ENCODE measurements around the gene MYL1.
A peak's percentile ranks its signal among the peaks of the same experiment; 100 is the strongest.

Gene MYL1

GRCh38 chr2:210363261-210363660 lies 48.3 kb upstream of the MYL1 start (continued):
- TF ChIP-seq CREB5 (CRISPR knock-in tag; IDR thresholded peaks at IDR 0.05; ENCODE audit: low read depth) (no peak), ZNF565 (CRISPR knock-in tag; conservative IDR thresholded peaks at IDR 0.05; ENCODE audit: low read depth) (no peak)

GRCh38 chr2:210360412-210360811 lies 45.4 kb upstream of the MYL1 start:
- TF ChIP-seq TCF4 (CRISPR knock-in tag; IDR thresholded peaks at IDR 0.05; ENCODE audit: borderline replicate concordance) (no peak), ZC3H10 (CRISPR knock-in tag; IDR thresholded peaks at IDR 0.05) (no peak), ZFP3 (CRISPR knock-in tag; IDR thresholded peaks at IDR 0.05) (no peak)
- ATAC-seq, result no peak

GRCh38 chr2:210356944-210357343 lies 42.0 kb upstream of the MYL1 start:
- no peak for ATAC-seq
- TF ChIP-seq ZFP30 (CRISPR knock-in tag; IDR thresholded peaks at IDR 0.05), result no peak
- no peak for TF ChIP-seq POU6F1 (CRISPR knock-in tag; IDR thresholded peaks at IDR 0.05; ENCODE audit: borderline replicate concordance, low read depth)
- TF ChIP-seq ESRRG (CRISPR knock-in tag; IDR thresholded peaks at IDR 0.05), result no peak
- TF ChIP-seq CSRNP3 (CRISPR knock-in tag; IDR thresholded peaks at IDR 0.05), result no peak
- no peak for TF ChIP-seq TSHZ2 (CRISPR knock-in tag; IDR thresholded peaks at IDR 0.05)
- no peak for TF ChIP-seq ZNF70 (CRISPR knock-in tag; IDR thresholded peaks at IDR 0.05)
- no peak for TF ChIP-seq OSR1 (CRISPR knock-in tag; IDR thresholded peaks at IDR 0.05)
- no peak for TF ChIP-seq ZFP3 (CRISPR knock-in tag; IDR thresholded peaks at IDR 0.05)
- no peak for TF ChIP-seq BACH2 (CRISPR knock-in tag; IDR thresholded peaks at IDR 0.05; ENCODE audit: borderline replicate concordance)

- TF ChIP-seq POU6F1 (CRISPR knock-in tag; IDR thresholded peaks at IDR 0.05; ENCODE audit: borderline replicate concordance, low read depth) (no peak), TOX (CRISPR knock-in tag; IDR thresholded peaks at IDR 0.05; ENCODE audit: borderline replicate concordance) (no peak), ESRRG (CRISPR knock-in tag; IDR thresholded peaks at IDR 0.05) (no peak), ZNF70 (CRISPR knock-in tag; IDR thresholded peaks at IDR 0.05) (no peak), PATZ1 (CRISPR knock-in tag; IDR thresholded peaks at IDR 0.05; ENCODE audit: borderline replicate concordance) (no peak), RARB (CRISPR knock-in tag; IDR thresholded peaks at IDR 0.05) (no peak), PPARA (CRISPR knock-in tag; IDR thresholded peaks at IDR 0.05; ENCODE audit: borderline replicate concordance) (no peak), CREB5 (CRISPR knock-in tag; IDR thresholded peaks at IDR 0.05; ENCODE audit: low read depth) (no peak), GLIS3 (CRISPR knock-in tag; IDR thresholded peaks at IDR 0.05) (no peak), ZC3H10 (CRISPR knock-in tag; IDR thresholded peaks at IDR 0.05) (no peak), ZFP3 (CRISPR knock-in tag; IDR thresholded peaks at IDR 0.05) (no peak), ZFP30 (CRISPR knock-in tag; IDR thresholded peaks at IDR 0.05) (no peak)
- peak; percentile 53; the same call in 2 of the 3 replicates for ATAC-seq
These were observed 22.2 kb upstream of the MYL1 start for GRCh38 chr2:210337159-210337558.

Measured in SK-N-SH treated with all-trans-retinoic acid at 6 μM for 48 hours (cell line).